HPDE6-E6E7 (cell line): ENCODE measurements around the gene SPNS1.
A peak's percentile ranks its signal among the peaks of the same experiment; 100 is the strongest.
"Not testable (repeated sequence)": the region's sequence is repeated elsewhere in the genome, so short reads cannot be mapped to it uniquely, and the experiment has no call there.

Experiments
- DNase-seq: peaks from one replicate; pipeline ENCODE4 v3.0.0; 2011; ENCODE audit warnings: missing footprints; ENCODE audit errors: extremely low spot score

The SPNS1 gene

GRCh38 chr16:28974437-28975157 lies at the start of gene SPNS1:
Gene SPNS1, plus strand, starts transcription at chr16:28974778. Its CDS starts 374 bp downstream, at chr16:28975152.
- DNase-seq = peak; percentile 99

- peak; percentile 54 for DNase-seq
Measured at GRCh38 chr16:28925386-28926228, 49.0 kb upstream of the SPNS1 start.

- DNase-seq = not testable (repeated sequence)
Measured at GRCh38 chr16:28926284-28926683, 48.3 kb upstream of the SPNS1 start.

DNA sequence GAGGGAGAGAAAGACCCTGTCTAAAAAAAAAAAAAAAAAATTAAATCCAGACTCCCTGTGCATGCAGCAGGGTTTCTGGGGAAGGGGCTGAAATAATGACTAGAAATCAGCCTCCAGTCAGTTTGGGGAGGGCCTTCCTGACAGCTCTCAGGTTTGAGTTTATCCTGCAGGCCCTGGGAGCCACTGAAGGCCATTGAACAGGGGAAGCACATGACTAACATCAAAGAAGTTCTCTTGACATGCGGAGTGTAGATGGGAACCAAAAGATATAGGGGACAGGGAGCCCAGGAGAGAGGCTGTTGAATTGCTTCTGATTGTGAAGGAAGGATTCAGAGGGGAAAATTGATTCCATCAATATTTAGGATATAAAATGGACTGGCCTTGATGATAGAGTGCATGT lies 46.8 kb upstream of the SPNS1 start:
- DNase-seq = no peak

- no peak for DNase-seq
Measured at GRCh38 chr16:28930203-28930602, 44.4 kb upstream of the SPNS1 start.

GRCh38 chr16:28930652-28931051 lies 43.9 kb upstream of the SPNS1 start:
- no peak for DNase-seq

DNA sequence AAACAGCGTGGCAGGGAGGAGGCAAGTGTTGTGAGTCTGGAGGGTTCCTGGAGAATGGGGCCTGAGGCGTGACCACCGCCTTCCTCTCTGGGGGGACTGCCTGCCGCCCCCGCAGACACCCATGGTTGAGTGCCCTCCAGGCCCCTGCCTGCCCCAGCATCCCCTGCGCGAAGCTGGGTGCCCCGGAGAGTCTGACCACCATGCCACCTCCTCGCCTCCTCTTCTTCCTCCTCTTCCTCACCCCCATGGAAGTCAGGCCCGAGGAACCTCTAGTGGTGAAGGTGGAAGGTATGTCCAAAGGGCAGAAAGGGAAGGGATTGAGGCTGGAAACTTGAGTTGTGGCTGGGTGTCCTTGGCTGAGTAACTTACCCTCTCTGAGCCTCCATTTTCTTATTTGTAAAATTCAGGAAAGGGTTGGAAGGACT lies 42.8 kb upstream of the SPNS1 start, which contains the start of gene CD19:
CD19 (plus strand) TSS at position 171 of the 425 bp plus-strand sequence; CDS start at position 201, 30 bp downstream.
- no peak for DNase-seq

- no peak for DNase-seq
Measured at GRCh38 chr16:28932339-28933141, 42.0 kb upstream of the SPNS1 start.

DNA sequence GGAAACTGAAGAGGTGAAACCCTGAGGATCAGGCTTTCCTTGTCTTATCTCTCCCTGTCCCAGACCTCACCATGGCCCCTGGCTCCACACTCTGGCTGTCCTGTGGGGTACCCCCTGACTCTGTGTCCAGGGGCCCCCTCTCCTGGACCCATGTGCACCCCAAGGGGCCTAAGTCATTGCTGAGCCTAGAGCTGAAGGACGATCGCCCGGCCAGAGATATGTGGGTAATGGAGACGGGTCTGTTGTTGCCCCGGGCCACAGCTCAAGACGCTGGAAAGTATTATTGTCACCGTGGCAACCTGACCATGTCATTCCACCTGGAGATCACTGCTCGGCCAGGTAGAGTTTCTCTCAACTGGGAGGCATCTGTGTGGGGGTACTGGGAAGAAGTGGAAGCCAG lies 41.4 kb upstream of the SPNS1 start:
- no peak for DNase-seq

- no peak for DNase-seq
Measured at GRCh38 chr16:28935346-28935745, 39.2 kb upstream of the SPNS1 start.

GRCh38 chr16:28935924-28936783 lies 38.4 kb upstream of the SPNS1 start:
- DNase-seq = no peak

DNA sequence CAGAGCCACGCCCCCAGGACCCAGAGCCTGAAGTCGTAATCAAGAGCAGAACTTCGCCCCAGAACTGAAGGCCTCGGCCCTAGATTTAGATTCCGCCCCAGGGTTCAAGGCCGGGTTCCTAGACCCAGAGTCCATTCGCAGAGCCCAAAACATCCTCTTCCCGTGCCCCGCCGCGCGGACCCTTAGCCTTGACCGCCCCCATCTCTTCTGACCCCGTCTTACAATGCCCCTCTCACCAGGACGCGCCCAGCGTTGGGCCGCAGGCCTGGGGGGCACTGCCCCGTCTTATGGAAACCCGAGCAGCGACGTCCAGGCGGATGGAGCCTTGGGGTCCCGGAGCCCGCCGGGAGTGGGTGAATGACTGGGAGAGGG lies 37.8 kb upstream of the SPNS1 start:
- no peak for DNase-seq

DNA sequence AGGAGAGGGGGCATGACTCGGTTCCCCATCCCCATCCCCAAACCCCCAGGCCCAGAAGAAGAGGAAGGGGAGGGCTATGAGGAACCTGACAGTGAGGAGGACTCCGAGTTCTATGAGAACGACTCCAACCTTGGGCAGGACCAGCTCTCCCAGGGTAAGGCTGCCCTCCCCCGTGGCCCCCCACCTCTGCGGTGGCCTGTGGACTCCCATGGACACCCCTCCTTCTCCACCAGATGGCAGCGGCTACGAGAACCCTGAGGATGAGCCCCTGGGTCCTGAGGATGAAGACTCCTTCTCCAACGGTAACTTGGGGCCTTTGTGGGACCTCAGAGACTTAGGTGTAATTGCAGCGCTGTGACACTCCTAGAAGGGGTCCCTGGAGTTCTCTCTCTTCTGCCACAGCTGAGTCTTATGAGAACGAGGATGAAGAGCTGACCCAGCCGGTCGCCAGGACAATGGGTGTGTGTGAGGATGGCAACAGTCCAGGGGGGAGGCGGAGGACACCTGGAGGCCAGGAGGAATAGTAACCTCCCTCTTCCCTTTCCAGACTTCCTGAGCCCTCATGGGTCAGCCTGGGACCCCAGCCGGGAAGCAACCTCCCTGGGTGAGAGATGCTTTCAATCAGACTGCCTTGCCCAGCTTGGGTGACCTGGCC lies 37.2 kb upstream of the SPNS1 start:
- no peak for DNase-seq

- no peak for DNase-seq
Measured at GRCh38 chr16:28938721-28939120, 35.9 kb upstream of the SPNS1 start.

- not testable (repeated sequence) for DNase-seq
Measured at GRCh38 chr16:28939825-28940224, 34.8 kb upstream of the SPNS1 start.

GRCh38 chr16:28943281-28943680 lies 31.3 kb upstream of the SPNS1 start:
- DNase-seq = no peak

GRCh38 chr16:28946681-28947080 lies 27.9 kb upstream of the SPNS1 start:
- no peak for DNase-seq

DNA sequence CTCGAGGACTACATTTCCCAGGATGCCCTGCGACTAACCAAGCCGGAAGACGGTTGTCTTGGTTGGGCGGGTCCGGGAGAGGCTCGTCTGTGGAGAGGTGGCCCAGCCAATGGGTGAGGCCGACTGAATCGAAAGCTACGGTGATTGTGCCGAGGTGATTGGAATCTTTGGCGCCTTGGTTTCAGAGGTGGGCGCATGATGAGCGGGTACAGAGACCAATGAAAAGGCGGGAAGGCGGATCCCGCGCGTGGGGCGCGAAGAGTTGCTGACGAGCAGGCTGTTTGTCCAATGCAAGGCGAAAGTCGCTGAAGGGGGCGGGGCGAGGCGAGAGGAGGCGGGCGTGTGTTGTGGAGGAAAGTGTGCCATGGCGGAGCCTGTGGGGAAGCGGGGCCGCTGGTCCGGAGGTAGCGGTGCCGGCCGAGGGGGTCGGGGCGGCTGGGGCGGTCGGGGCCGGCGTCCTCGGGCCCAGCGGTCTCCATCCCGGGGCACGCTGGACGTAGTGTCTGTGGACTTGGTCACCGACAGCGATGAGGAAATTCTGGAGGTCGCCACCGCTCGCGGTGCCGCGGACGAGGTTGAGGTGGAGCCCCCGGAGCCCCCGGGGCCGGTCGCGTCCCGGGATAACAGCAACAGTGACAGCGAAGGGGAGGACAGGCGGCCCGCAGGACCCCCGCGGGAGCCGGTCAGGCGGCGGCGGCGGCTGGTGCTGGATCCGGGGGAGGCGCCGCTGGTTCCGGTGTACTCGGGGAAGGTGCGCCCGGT lies 23.7 kb upstream of the SPNS1 start, which contains the start of gene NFATC2IP:
NFATC2IP (plus strand) TSS at position 290 of the 762 bp plus-strand sequence; CDS start at position 365, 75 bp downstream.
- peak; percentile 99 for DNase-seq

GRCh38 chr16:28951410-28951943 lies 23.1 kb upstream of the SPNS1 start:
- peak; percentile 40 for DNase-seq
